Breast epithelium (tissue), 3 donors: ENCODE measurements around the gene TMEM163.

Experiments used
- POLR2A ChIP-seq: fragments of 450-650 bp; IDR thresholded peaks from one replicate; pipeline ENCODE4 v1.6.1; 2016; ENCODE audit warnings: antibody characterized with exemption, mild to moderate bottlenecking, moderate library complexity
- TF ChIP-seq, protein P1 (sequence below), 3 donors: fragments of 450-650 bp; IDR thresholded peaks; one replicate each; pipeline ENCODE4 v1.5.1; 2016 to 2017; ENCODE audit warnings: antibody characterized with exemption in 3 of 3, mild to moderate bottlenecking in 3 of 3, moderate library complexity in 3 of 3

DNA sequence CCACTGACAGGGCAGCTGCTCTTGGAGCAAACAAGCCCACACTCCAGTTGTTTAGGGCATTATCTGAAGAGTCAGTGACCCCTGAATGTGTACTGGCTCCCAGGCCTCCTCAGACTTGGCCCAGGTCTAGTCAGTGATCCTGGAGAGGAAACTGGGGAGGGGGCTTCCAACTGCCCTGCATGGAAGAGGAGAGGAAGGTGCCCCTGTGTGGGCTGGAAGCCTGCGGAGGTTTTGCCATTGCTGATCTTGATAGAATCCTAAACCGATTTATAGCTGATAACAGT is 267.5 kb downstream of the TMEM163 start:
- TF ChIP-seq, protein P1, sequence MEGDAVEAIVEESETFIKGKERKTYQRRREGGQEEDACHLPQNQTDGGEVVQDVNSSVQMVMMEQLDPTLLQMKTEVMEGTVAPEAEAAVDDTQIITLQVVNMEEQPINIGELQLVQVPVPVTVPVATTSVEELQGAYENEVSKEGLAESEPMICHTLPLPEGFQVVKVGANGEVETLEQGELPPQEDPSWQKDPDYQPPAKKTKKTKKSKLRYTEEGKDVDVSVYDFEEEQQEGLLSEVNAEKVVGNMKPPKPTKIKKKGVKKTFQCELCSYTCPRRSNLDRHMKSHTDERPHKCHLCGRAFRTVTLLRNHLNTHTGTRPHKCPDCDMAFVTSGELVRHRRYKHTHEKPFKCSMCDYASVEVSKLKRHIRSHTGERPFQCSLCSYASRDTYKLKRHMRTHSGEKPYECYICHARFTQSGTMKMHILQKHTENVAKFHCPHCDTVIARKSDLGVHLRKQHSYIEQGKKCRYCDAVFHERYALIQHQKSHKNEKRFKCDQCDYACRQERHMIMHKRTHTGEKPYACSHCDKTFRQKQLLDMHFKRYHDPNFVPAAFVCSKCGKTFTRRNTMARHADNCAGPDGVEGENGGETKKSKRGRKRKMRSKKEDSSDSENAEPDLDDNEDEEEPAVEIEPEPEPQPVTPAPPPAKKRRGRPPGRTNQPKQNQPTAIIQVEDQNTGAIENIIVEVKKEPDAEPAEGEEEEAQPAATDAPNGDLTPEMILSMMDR (IDR thresholded peaks at IDR 0.05) = no peak
- TF ChIP-seq POLR2A = no peak
